ENCODE results near the gene GPR18.

DNA sequence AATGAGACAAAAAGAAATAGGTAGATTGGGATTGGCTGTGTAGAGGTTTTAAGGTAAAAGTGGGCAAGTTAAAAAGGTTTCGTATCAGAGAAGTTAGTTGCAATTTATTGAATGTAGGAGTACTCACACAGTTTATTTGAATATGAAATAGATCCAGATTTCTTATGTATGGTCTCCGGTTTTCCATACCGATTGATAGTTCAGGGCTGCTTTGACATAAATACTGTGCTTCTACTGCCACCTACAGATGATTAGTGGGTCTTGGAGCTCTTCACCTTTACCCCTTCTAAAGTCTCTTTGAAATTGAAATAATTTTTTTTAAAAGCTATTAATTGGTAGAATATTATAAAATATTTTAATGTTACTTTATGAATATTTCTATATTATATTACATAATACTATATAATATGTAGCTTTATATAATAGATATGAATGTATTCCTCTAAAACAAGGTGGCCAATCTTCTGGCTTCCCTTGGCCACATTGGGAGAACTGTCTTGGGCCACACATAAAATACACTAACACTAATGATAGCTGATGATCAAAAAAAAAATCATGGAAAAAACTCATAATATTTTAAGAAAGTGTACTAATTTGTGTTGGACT lies 7.7 kb upstream of the GPR18 start:
- TF ChIP-seq, protein P1, sequence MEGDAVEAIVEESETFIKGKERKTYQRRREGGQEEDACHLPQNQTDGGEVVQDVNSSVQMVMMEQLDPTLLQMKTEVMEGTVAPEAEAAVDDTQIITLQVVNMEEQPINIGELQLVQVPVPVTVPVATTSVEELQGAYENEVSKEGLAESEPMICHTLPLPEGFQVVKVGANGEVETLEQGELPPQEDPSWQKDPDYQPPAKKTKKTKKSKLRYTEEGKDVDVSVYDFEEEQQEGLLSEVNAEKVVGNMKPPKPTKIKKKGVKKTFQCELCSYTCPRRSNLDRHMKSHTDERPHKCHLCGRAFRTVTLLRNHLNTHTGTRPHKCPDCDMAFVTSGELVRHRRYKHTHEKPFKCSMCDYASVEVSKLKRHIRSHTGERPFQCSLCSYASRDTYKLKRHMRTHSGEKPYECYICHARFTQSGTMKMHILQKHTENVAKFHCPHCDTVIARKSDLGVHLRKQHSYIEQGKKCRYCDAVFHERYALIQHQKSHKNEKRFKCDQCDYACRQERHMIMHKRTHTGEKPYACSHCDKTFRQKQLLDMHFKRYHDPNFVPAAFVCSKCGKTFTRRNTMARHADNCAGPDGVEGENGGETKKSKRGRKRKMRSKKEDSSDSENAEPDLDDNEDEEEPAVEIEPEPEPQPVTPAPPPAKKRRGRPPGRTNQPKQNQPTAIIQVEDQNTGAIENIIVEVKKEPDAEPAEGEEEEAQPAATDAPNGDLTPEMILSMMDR (IDR thresholded peaks at IDR 0.05), result peak in 2 of 3 experiments; percentile 34 to 47
- TF ChIP-seq POLR2A (IDR thresholded peaks at IDR 0.05), result no peak
